C4-2B (cell line): Measurements from ENCODE around the gene CXCR6.

Experiments used
- CTCF ChIP-seq: fragments of 450-650 bp; conservative IDR thresholded peaks from 2 replicates; pipeline ENCODE4 v1.5.1; 2017; ENCODE audit warnings: mild to moderate bottlenecking
- ZFX ChIP-seq: fragments of 450-650 bp; IDR thresholded peaks from 2 replicates; pipeline ENCODE4 v1.6.1; 2017

- TF ChIP-seq CTCF (no peak), ZFX (no peak)
Measured at GRCh38 chr3:45914362-45915058, 28.8 kb upstream of the CXCR6 start.
